Measurements from ENCODE around the gene G3BP1. TPM values are rescaled to one million over a fixed set of nuclear protein-coding genes. Genes with fewer than 3 reads are reported as not detected.

Gene G3BP1
- total RNA-seq, 1 donor from 2014 or later = 118 TPM

DNA sequence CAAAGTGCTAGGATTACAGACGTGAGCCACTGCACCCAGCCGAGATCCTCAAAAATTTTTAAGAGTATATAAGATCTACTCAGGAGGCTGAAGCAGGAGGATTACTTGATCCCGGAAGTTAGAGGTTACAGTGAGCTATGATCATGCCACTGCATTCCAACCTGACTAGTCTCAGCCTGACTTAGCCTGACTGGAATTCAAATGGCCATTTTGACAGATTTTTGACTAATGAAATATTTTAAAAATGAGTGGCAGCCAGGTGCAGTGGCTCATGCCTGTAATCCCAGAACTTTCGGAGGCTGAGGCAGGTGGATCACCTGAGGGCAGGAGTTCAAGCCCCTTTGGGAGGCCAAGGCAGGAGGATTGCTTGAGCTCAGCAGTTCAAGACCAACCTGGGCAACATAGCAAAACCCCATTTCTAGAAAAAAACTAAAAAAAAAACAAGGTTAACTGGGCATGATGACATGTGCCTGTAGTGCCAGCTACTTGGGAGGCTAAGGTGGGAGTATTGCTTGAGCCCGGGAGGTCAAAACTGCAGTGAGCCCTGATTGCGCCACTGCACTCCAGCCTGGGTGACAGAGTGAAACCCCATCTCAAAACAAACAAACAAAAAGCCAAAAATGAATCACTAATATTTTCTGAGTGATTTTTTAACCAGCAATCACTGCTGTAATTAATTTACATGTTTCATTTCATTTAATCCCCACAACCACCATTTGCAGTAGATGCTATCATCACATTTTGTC is 29.9 kb upstream of the G3BP1 start:
- TF ChIP-seq, protein P1, sequence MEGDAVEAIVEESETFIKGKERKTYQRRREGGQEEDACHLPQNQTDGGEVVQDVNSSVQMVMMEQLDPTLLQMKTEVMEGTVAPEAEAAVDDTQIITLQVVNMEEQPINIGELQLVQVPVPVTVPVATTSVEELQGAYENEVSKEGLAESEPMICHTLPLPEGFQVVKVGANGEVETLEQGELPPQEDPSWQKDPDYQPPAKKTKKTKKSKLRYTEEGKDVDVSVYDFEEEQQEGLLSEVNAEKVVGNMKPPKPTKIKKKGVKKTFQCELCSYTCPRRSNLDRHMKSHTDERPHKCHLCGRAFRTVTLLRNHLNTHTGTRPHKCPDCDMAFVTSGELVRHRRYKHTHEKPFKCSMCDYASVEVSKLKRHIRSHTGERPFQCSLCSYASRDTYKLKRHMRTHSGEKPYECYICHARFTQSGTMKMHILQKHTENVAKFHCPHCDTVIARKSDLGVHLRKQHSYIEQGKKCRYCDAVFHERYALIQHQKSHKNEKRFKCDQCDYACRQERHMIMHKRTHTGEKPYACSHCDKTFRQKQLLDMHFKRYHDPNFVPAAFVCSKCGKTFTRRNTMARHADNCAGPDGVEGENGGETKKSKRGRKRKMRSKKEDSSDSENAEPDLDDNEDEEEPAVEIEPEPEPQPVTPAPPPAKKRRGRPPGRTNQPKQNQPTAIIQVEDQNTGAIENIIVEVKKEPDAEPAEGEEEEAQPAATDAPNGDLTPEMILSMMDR (conservative IDR thresholded peaks at IDR 0.05; ENCODE audit: low read depth, low read length) = no peak
- no peak overlapping the region for H3K4me3 ChIP-seq (ENCODE audit: low read depth, low read length)
- DNase-seq (ENCODE audit: low read depth) = no peak

DNA sequence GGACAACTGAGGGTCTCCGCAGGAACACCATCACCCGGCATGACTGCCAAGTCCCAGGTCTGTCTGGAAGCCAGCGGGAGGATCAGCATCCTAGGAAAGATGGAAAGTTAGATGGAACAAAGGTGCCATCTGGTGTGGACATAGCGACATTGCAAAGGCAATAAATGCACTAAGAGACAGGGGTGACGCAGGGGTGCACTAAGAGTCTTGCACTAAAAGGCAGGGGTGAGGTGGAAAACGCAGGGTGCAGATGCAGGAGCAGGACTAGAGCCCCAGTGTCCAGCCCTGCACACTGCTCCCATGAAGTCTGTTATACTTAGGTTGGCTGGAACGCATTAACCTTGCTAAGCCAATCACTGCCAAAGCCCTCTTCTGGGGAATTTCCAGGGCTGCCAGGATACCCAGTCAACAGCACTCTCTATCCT is 28.9 kb upstream of the G3BP1 start:
- H3K4me3 ChIP-seq (ENCODE audit: low read depth, low read length) = no peak overlapping the region
- TF ChIP-seq, protein P1 (conservative IDR thresholded peaks at IDR 0.05; ENCODE audit: low read depth, low read length) = peak; percentile 72
- no peak for DNase-seq (ENCODE audit: low read depth)

DNA sequence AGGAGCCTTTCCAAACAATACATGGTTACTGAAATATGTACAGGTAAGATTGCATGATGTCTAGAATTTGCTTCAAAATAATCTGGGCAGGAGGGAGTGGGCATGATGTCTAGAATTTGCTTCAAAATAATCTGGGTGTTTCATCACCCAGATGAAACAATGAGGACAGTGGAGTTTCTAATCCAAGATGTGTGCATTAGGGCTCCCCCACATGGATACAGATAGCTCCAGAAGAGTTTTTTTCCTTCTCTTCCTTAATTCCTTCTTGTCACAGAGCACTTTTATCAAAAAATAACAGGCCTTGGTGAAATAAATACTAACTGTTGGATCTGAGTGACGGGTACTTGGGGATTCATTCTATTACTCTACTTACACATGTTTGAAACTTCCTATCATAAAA is 28.2 kb upstream of the G3BP1 start:
- no peak overlapping the region for H3K4me3 ChIP-seq (ENCODE audit: low read depth, low read length)
- TF ChIP-seq, protein P1 (conservative IDR thresholded peaks at IDR 0.05; ENCODE audit: low read depth, low read length) = no peak
- no peak for DNase-seq (ENCODE audit: low read depth)

DNA sequence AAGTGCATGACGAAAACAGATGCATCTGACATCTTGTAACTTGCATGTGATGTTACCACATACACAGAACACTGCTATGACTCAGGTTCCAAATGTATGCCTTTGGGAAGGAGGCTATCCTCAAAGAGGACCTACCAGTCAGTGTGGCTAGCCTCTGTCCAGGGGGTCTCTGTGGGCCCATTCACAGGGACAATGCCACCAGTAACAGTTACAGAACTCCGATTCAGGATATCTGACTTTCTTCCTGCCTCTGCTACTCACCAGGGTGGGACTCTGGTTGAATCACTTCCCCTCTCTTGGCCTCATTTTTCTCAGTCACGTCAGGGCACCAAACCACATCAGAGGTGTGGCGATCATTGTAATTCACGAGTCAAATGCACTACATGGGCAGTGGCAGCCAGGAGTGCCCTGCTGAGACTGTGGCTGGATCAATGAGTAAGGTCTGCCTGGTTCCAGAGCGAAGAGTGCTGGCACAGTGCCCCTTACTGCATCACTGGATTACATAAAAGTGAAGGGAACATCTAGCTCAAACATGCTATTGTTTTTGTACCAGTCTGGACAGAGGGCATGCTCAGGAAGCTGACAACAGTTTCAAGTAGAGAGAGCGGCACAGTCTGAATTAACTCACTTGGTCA is 26.6 kb upstream of the G3BP1 start:
- H3K4me3 ChIP-seq (ENCODE audit: low read depth, low read length) = no peak overlapping the region
- peak; percentile 89 for DNase-seq (ENCODE audit: low read depth)

DNA sequence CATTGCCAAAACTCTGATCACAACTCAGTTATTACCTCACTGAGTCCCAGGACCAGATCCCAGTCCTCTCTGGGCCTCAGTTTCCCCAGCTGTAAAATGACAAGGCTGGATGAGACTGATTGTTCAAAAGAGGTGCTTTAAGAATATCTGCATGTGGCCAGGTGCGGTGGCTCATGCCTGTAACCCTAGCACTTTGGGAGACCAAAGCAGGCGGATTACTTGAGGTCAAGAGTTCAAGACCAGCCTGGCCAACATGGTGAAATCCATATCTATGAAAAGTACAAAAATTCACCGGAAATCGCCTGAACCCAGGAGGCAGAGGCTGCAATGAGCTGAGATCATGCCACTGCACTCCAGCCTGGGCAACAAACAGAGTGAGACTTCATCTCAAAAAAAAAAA is 21.6 kb upstream of the G3BP1 start:
- TF ChIP-seq, protein P1 (conservative IDR thresholded peaks at IDR 0.05; ENCODE audit: low read depth, low read length) = no peak
- no peak overlapping the region for H3K4me3 ChIP-seq (ENCODE audit: low read depth, low read length)
- no peak for DNase-seq (ENCODE audit: low read depth)

More for the DNA sequence above, 26.6 kb upstream of the G3BP1 start:
- TF ChIP-seq, protein P1 (conservative IDR thresholded peaks at IDR 0.05; ENCODE audit: low read depth, low read length) = no peak

DNA sequence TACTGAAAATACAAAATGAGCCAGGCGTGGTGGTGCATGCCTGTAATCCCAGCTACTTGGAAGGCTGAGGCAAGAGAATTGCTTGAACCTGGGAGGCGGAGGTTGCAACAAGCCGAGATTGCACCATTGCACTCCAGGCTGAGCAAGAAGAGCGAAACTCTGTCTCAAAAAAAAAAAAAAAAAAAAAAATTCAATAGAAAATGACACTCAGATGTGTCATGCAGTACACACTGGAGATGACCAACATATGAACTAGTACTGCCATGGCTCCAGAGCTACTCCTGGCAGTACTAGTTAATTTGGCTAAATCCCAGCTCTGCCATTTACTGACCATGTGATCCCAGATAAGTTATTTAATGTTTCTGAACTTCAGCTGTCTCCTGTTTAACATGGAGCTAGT is 20.7 kb upstream of the G3BP1 start:
- TF ChIP-seq, protein P1 (conservative IDR thresholded peaks at IDR 0.05; ENCODE audit: low read depth, low read length) = no peak
- no peak for DNase-seq (ENCODE audit: low read depth)

More for the DNA sequence above, 20.7 kb upstream of the G3BP1 start:
- H3K4me3 ChIP-seq (ENCODE audit: low read depth, low read length) = no peak overlapping the region
